Measurements from ENCODE around the gene KCNQ1. TPM values are rescaled to one million over a fixed set of nuclear protein-coding genes. Genes with fewer than 3 reads are reported as not detected.

KCNQ1 gene
- total RNA-seq, 1 experiment from 2014 or later, result 2.5 TPM

- TF ChIP-seq, protein P1, sequence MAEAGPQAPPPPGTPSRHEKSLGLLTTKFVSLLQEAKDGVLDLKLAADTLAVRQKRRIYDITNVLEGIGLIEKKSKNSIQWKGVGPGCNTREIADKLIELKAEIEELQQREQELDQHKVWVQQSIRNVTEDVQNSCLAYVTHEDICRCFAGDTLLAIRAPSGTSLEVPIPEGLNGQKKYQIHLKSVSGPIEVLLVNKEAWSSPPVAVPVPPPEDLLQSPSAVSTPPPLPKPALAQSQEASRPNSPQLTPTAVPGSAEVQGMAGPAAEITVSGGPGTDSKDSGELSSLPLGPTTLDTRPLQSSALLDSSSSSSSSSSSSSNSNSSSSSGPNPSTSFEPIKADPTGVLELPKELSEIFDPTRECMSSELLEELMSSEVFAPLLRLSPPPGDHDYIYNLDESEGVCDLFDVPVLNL (CRISPR knock-in tag; IDR thresholded peaks at IDR 0.05; ENCODE audit: borderline replicate concordance, low read depth), result no peak
- TF ChIP-seq ETV6 (CRISPR knock-in tag; IDR thresholded peaks at IDR 0.05), result no peak
Observed at GRCh38 chr11:2792381-2793250, 347.8 kb downstream of the KCNQ1 start (continued).

DNA sequence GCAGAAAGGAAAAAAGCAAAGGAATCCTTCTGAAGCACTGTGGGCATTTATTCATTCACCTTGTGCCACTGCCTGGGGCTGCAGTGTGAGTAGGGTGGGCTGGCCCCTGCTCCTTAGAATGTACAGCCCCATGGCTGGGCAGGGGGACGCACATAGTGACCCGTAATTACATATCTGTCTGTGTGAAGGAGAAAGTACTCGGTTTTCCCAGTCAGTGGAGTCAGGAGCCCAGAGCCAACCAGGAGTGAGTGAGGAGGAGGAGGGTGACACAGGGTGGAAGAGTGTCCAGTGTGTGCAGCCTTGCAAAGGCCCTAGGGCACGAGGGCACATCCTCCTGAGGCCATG is 348.9 kb downstream of the KCNQ1 start:
- DNase-seq (ENCODE audit: low spot score), result no peak
- no peak for ATAC-seq
- ChIA-PET CTCF (no interaction called here), POLR2A (no interaction called here)
- no peak overlapping the region for H3K27ac Mint-ChIP-seq
- H3K27me3 Mint-ChIP-seq (ENCODE audit: low read depth), result peaks cover 79% of the 10 kb centered on the region
- H3K36me3 Mint-ChIP-seq, result no peaks in the 10 kb centered on the region
- H3K4me1 Mint-ChIP-seq, result peaks cover 5% of the 10 kb centered on the region
- H3K4me3 Mint-ChIP-seq, result no peak overlapping the region
- TF ChIP-seq ATF2 (CRISPR knock-in tag; IDR thresholded peaks at IDR 0.05; ENCODE audit: borderline replicate concordance, low read depth) (no peak), USF2 (CRISPR knock-in tag; IDR thresholded peaks at IDR 0.05) (no peak), ZNF423 (CRISPR knock-in tag; IDR thresholded peaks at IDR 0.05) (no peak), SP1 (CRISPR knock-in tag; conservative IDR thresholded peaks at IDR 0.05) (no peak), KAT7 (CRISPR knock-in tag; IDR thresholded peaks at IDR 0.05; ENCODE audit: borderline replicate concordance) (no peak), ATF1 (CRISPR knock-in tag; IDR thresholded peaks at IDR 0.05) (no peak), CREB1 (CRISPR knock-in tag; IDR thresholded peaks at IDR 0.05) (no peak), CBFB (CRISPR knock-in tag; IDR thresholded peaks at IDR 0.05; ENCODE audit: low read depth) (no peak), JUN (CRISPR knock-in tag; IDR thresholded peaks at IDR 0.05) (no peak), NFE2L1 (CRISPR knock-in tag; IDR thresholded peaks at IDR 0.05) (no peak)
- TF ChIP-seq, protein P2, sequence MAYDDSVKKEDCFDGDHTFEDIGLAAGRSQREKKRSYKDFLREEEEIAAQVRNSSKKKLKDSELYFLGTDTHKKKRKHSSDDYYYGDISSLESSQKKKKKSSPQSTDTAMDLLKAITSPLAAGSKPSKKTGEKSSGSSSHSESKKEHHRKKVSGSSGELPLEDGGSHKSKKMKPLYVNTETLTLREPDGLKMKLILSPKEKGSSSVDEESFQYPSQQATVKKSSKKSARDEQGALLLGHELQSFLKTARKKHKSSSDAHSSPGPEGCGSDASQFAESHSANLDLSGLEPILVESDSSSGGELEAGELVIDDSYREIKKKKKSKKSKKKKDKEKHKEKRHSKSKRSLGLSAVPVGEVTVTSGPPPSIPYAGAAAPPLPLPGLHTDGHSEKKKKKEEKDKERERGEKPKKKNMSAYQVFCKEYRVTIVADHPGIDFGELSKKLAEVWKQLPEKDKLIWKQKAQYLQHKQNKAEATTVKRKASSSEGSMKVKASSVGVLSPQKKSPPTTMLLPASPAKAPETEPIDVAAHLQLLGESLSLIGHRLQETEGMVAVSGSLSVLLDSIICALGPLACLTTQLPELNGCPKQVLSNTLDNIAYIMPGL (CRISPR knock-in tag; IDR thresholded peaks at IDR 0.05), result no peak
- TF ChIP-seq, protein P1 (CRISPR knock-in tag; IDR thresholded peaks at IDR 0.05; ENCODE audit: borderline replicate concordance, low read depth), result no peak
- no peaks in the 10 kb centered on the region; the same call in 1 of the 2 replicates for H3K9me3 Mint-ChIP-seq

- DNase-seq (ENCODE audit: low spot score), result peak; percentile 5
- ChIA-PET CTCF (no interaction called here), POLR2A (no interaction called here)
- H3K4me1 Mint-ChIP-seq, result 0 out of 2 replicates have a peak, but pooled peaks cover 4% of the 10 kb centered on the region
- peaks cover 6% of the 10 kb centered on the region for H3K9me3 Mint-ChIP-seq
- no peak overlapping the region for H3K27ac Mint-ChIP-seq
- H3K36me3 Mint-ChIP-seq, result peaks cover 5% of the 10 kb centered on the region
- no peak overlapping the region for H3K4me3 Mint-ChIP-seq
- ATAC-seq, result no peak
- H3K27me3 Mint-ChIP-seq (ENCODE audit: low read depth), result peaks cover 79% of the 10 kb centered on the region
- TF ChIP-seq ATF1 (CRISPR knock-in tag; IDR thresholded peaks at IDR 0.05), result no peak
- no peak for TF ChIP-seq FOXJ3 (CRISPR knock-in tag; IDR thresholded peaks at IDR 0.05; ENCODE audit: borderline replicate concordance)
- TF ChIP-seq ESRRA (CRISPR knock-in tag; IDR thresholded peaks at IDR 0.05; ENCODE audit: borderline replicate concordance), result no peak
- no peak for TF ChIP-seq FOXK1 (CRISPR knock-in tag; IDR thresholded peaks at IDR 0.05)
- no peak for TF ChIP-seq ZNF219 (CRISPR knock-in tag; IDR thresholded peaks at IDR 0.05; ENCODE audit: borderline replicate concordance)
- TF ChIP-seq HMGA2 (CRISPR knock-in tag; IDR thresholded peaks at IDR 0.05), result no peak
- TF ChIP-seq, protein P3, sequence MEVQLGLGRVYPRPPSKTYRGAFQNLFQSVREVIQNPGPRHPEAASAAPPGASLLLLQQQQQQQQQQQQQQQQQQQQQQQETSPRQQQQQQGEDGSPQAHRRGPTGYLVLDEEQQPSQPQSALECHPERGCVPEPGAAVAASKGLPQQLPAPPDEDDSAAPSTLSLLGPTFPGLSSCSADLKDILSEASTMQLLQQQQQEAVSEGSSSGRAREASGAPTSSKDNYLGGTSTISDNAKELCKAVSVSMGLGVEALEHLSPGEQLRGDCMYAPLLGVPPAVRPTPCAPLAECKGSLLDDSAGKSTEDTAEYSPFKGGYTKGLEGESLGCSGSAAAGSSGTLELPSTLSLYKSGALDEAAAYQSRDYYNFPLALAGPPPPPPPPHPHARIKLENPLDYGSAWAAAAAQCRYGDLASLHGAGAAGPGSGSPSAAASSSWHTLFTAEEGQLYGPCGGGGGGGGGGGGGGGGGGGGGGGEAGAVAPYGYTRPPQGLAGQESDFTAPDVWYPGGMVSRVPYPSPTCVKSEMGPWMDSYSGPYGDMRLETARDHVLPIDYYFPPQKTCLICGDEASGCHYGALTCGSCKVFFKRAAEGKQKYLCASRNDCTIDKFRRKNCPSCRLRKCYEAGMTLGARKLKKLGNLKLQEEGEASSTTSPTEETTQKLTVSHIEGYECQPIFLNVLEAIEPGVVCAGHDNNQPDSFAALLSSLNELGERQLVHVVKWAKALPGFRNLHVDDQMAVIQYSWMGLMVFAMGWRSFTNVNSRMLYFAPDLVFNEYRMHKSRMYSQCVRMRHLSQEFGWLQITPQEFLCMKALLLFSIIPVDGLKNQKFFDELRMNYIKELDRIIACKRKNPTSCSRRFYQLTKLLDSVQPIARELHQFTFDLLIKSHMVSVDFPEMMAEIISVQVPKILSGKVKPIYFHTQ (CRISPR knock-in tag; IDR thresholded peaks at IDR 0.05), result no peak
- TF ChIP-seq, protein P1 (CRISPR knock-in tag; IDR thresholded peaks at IDR 0.05; ENCODE audit: borderline replicate concordance, low read depth), result no peak
- TF ChIP-seq ZBTB21 (CRISPR knock-in tag; IDR thresholded peaks at IDR 0.05; ENCODE audit: borderline replicate concordance), result no peak
Observed at GRCh38 chr11:2794046-2794967, 349.5 kb downstream of the KCNQ1 start.

Data from WTC11 (cell line).